Glomerular visceral epithelial cell (primary cell): ENCODE results near the gene INTS14.
"Not testable (repeated sequence)": the region's sequence is repeated elsewhere in the genome, so short reads cannot be mapped to it uniquely, and the experiment has no call there.

Experiments used
- DNase-seq: peaks from one replicate; pipeline ENCODE4 v3.0.0-alpha.2; 2016; ENCODE audit errors: extremely low spot score

Gene INTS14

GRCh38 chr15:65631503-65631902 is 20.6 kb upstream of the INTS14 start:
- no peak for DNase-seq

GRCh38 chr15:65630760-65631159 is 19.8 kb upstream of the INTS14 start:
- no peak for DNase-seq

- DNase-seq, result no peak
These were observed 18.6 kb upstream of the INTS14 start for GRCh38 chr15:65629548-65629947.

- DNase-seq, result no peak
These were observed 15.9 kb upstream of the INTS14 start for GRCh38 chr15:65626856-65627255.

GRCh38 chr15:65623103-65623502 is 12.2 kb upstream of the INTS14 start:
- DNase-seq, result no peak

DNA sequence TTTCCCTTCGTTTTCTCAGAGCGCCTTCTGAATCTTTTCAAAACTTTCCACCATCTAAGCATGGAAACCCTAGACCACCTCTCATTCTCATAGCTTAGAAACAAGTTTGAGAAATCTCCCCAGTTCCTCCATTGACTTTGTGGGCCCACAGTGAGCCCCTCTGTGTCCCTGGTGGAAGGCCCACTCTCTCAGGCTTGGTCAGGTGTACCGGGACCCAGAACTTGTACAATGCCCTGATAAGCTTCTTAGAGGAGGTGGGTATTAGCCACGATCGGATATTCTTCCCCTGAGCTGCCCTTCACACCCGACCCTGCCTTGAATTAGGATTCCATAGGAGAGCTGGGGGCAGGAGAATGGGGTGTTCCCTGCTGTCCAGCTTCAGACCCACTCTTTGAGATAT is 10.7 kb upstream of the INTS14 start, which contains the start of gene SLC24A1:
Gene SLC24A1 (plus strand): TSS at position 301 of the 400 bp plus-strand sequence. CDS start 2,143 bp downstream, outside the sequence.
- DNase-seq, result no peak

DNA sequence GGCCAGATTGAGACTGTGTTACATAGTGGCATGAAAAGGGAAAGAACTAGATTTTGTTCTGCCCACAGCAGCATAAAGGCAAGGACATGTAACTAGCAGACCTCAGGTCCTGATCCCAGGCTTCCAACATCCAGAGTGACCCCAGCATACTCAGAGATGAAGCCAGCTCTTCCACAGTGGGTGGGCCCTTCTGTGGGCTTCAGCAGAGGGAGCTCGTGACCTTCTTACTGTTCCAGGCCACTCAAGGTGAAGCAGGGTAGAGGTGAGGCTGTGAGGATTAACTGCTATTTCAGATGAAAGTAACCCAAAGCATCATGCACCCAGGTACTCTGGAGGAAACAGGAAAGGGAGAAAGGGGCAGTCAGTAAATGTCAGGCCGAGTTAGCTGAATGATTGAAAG is 9.9 kb upstream of the INTS14 start:
- no peak for DNase-seq

DNA sequence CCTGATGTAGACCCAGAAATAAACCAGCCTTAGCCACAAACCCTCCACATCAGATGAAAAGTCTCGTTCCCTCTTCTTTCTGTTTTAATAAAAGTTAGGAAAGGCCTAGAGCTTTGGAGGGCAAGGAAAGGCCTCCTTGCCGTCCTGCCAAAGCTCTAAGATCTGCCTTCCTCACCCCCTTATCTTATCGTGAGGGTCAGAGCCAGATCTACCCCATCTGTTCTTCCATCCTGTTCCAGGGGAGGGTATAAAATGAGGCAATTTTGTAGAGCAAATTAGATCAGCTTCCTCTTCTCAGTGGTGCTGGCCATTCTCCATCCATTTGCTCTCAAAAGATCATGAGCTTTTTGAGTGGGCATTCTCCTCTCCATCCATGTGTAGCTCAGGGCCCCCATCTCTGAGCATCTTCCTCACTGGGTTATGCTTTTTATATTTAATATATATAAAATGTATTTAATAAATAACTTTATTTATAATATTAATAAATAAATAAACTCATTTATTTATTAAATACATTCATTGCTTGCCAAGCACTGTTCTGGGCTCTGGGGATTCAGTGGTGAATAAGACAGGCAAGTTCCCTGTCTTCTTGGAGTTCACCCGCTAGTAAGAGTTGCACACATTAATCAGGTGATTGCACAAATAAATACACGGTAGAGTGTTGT is 8.8 kb upstream of the INTS14 start:
- no peak for DNase-seq

DNA sequence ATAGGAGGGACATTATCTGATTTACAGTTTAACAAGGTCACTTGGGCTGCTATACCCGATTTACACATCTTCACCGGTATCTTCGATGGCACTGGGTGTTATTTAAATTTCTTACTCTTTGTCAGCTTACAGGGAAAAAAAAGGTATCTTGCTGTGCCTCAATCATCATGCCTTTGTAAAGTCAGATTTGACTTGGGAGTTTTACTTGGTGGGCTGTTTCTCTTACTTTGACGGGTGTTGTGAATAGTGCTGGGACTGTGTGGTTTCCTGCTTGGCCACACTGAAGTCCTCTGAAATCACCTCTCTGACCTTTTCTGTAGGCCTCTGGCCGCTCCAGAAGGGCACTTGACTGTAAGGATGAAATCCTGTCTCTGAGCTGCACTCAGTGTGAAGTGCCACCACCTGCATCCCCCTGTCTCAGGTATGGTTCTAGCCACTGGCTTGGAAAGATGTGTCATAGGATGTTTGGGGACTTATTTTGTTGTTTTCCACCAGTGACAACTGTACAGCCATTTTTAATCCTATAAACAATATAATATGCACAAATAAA is 7.7 kb upstream of the INTS14 start:
- DNase-seq, result no peak

- not testable (repeated sequence) for DNase-seq
These were observed 5.0 kb upstream of the INTS14 start for GRCh38 chr15:65615887-65616286.

DNA sequence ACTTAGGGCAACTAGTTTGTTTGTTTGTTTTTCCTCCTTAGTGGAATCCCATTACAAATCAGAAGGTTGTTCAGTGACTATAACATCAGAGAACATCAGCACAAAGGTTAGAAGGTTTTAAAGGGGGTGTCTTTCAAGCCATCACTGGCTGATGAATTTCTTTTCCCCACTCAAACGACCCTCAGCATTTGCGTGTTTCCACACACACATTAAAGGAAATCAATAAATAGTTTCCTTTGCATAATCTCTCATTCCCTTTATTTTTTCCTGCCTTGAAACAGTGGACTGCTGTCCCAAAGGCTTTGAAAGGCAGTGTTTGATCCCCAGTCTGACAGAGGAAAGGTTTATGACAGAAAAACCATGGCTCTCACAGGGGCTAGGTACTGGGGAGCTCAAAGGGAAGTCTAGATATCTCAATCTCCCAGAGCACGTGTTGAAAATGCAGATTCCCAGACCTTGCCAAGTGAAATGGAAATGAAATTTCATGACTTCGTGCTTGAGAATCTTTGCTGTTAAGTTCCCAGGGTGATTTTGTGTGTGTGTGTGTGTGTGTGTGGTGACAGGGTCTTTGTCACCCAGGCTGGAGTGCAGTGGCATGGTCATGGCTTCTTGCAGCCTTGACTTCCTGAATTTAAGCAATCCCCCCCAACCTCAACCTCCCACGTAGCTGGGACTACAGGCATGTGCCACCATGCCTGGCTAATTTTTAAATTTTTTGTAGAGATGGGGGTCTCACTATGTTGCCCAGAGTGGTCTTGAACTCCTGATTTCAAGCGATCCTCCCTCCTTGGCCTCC is 2.2 kb upstream of the INTS14 start:
- no peak for DNase-seq

- DNase-seq, result no peak
These were observed 1.6 kb upstream of the INTS14 start for GRCh38 chr15:65612616-65612946.

DNA sequence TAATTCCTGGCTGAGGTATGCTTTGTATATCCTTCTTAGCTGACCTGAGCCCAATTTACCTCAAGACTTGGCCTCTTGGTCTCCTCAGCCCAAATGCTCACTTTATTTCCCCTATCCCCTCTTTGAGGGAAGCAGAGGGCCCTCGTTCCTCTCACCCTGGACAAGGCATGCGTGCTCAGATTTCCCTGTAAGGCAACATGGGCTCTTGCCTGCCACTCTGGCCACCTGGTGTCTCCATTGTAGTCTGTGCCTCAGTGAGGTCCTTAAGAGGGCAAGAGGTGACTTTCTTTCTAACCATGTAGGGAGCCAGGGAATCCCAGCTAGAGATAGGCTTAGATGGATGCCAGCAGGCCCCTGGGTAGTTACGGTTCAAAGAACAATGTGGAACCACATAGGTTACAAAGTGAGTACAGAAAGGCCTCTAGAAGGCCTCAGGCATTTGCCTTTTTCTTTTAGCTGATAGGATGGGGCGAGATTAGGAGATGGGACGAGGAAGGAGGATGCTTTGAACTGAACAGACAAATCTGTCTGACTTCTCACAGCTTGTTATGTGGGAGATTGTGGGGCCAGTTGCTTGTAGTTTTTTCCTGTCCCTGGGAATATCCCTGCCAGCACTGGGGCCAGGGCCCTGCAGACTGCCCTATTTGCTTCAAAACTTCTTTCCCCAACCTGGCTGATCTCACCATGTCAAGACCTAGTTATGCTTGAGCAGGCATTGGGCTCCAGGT is 1.1 kb upstream of the INTS14 start:
- DNase-seq, result no peak

DNA sequence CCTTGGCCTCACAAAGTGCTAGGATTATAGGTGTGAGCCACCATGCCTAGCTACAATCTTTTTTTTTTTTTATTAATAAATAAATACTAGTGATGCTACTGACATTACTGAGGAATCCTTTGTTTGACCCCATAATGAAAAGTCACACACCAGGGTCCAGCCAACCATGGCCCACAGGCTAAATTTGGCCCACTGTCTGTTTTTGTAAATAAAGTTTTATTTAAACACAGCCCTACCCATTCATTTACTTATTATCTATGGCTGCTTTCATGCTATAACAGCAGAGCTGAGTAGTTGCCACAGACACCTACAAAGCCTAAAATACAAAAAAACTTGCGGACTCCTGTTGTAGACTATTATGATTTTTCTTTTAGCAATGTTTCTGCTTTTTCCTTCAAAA is 7.4 kb downstream of the INTS14 start:
- DNase-seq, result no peak

DNA sequence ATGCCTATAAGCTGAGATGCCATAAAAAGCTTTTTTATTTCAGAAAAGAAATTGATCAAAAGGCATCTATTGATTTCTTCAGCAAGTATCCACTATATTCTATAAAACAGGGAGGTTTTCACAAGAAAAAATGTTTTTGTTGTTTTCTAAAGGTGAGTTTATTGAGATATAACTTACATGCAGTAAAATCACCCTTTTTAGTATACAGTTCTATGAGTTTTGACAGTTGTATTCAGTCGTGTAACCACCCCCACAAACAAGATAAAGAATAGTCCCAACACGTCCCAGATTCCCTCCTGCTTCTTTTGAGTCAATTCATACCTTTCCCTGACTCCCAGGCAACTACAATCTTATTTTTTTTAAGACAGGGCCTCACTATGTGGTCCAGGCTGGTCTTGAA is 7.8 kb downstream of the INTS14 start:
- DNase-seq, result no peak

- no peak for DNase-seq
These were observed 11.3 kb downstream of the INTS14 start for GRCh38 chr15:65599677-65600076.

- DNase-seq, result no peak
These were observed 12.5 kb downstream of the INTS14 start for GRCh38 chr15:65598468-65598867.

GRCh38 chr15:65595960-65596359 is 15.0 kb downstream of the INTS14 start:
- DNase-seq, result no peak

GRCh38 chr15:65587094-65587493 is 23.8 kb downstream of the INTS14 start:
- DNase-seq, result no peak

DNA sequence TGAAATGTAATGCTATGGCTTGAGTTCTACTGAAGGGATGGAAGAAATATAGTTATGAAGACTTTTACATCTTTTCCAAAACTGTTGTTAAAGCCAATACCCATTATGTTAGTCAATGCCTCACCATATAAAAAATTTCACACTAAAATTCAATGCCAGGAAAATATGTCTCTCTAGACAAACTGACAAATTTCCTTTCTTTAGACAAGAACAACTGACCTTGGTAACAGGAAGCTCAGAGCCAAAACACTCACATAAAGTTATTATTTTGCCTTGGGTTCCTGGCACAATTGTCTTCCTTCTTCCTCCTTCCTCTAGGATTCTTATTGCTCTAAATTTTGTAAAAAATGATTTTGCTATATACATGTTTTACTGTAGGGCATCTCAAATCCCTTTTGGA is 26.7 kb downstream of the INTS14 start:
- no peak for DNase-seq

DNA sequence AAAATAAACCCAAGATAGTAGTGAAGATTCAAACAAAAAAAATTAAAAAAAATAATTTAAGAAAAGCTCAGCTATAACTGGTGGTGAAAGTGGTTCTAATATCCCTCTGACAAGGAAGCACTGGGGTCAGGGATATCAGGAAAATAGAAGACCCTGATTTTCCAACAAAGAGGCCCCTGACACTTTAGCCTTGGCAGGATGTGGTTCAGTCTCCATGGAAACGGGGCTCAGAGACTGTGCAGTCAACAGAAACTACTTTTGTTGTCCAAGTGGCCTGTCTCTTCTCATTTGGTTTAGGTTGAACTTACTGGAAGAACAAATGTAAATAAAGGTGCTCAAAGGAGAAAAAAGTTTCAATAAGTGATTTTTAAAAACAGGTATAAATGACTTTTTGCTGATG is 27.2 kb downstream of the INTS14 start:
- peak; percentile 57 for DNase-seq

- peak; percentile 18 for DNase-seq
These were observed 30.6 kb downstream of the INTS14 start for GRCh38 chr15:65580287-65580686.

GRCh38 chr15:65579762-65580161 is 31.2 kb downstream of the INTS14 start:
- no peak for DNase-seq
